HEK293 (cell line): Measurements from ENCODE around the gene PCDH1.

ENCODE experiments used
- EGR2 ChIP-seq: fragments of 450-650 bp; formaldehyde crosslinking; IDR thresholded peaks from 2 replicates; pipeline ENCODE4 v1.5.1; 2016; ENCODE audit warnings: low read depth, missing biosample characterization, missing genetic modification characterization
- ZNF24 ChIP-seq: fragments of 450-650 bp; formaldehyde crosslinking; IDR thresholded peaks from 2 replicates; pipeline ENCODE4 v1.5.1; 2016; ENCODE audit warnings: missing biosample characterization, missing genetic modification characterization
- ZNF416 ChIP-seq: fragments of 450-650 bp; formaldehyde crosslinking; IDR thresholded peaks from 2 replicates; pipeline ENCODE4 v1.5.1; 2016; ENCODE audit warnings: missing biosample characterization, missing genetic modification characterization
- ZNF510 ChIP-seq: fragments of 450-650 bp; formaldehyde crosslinking; IDR thresholded peaks from 2 replicates; pipeline ENCODE4 v1.5.1; 2018; ENCODE audit warnings: mild to moderate bottlenecking, missing genetic modification characterization, missing biosample characterization; ENCODE audit not compliant: insufficient replicate concordance
- ZNF514 ChIP-seq: fragments of 450-650 bp; formaldehyde crosslinking; IDR thresholded peaks from 2 replicates; pipeline ENCODE4 v1.5.1; 2016; ENCODE audit warnings: missing biosample characterization, missing genetic modification characterization
- ZNF660 ChIP-seq: fragments of 450-650 bp; IDR thresholded peaks from 2 replicates; pipeline ENCODE4 v1.5.1; 2018; ENCODE audit warnings: missing biosample characterization, mild to moderate bottlenecking, missing genetic modification characterization
- ZNF777 ChIP-seq: fragments of 450-650 bp; formaldehyde crosslinking; IDR thresholded peaks from 2 replicates; pipeline ENCODE4 v1.5.1; 2017; ENCODE audit warnings: missing biosample characterization, missing genetic modification characterization, borderline replicate concordance
- TF ChIP-seq, protein P1 (sequence below): fragments of 450-650 bp; formaldehyde crosslinking; IDR thresholded peaks from 2 replicates; pipeline ENCODE4 v1.5.1; 2016; ENCODE audit warnings: missing biosample characterization, missing genetic modification characterization
- TF ChIP-seq, protein P2 (sequence below): fragments of 450-650 bp; formaldehyde crosslinking; IDR thresholded peaks from 2 replicates; pipeline ENCODE4 v1.5.1; 2016; ENCODE audit warnings: missing biosample characterization, missing genetic modification characterization, low read depth
- TF ChIP-seq, protein P3 (sequence below): fragments of 450-650 bp; formaldehyde crosslinking; IDR thresholded peaks from 2 replicates; pipeline ENCODE4 v1.5.1; 2016; ENCODE audit warnings: missing biosample characterization, missing genetic modification characterization
- TF ChIP-seq, protein P4 (sequence below): fragments of 450-650 bp; formaldehyde crosslinking; IDR thresholded peaks from 2 replicates; pipeline ENCODE4 v1.5.1; 2016; ENCODE audit warnings: missing biosample characterization, missing genetic modification characterization

DNA sequence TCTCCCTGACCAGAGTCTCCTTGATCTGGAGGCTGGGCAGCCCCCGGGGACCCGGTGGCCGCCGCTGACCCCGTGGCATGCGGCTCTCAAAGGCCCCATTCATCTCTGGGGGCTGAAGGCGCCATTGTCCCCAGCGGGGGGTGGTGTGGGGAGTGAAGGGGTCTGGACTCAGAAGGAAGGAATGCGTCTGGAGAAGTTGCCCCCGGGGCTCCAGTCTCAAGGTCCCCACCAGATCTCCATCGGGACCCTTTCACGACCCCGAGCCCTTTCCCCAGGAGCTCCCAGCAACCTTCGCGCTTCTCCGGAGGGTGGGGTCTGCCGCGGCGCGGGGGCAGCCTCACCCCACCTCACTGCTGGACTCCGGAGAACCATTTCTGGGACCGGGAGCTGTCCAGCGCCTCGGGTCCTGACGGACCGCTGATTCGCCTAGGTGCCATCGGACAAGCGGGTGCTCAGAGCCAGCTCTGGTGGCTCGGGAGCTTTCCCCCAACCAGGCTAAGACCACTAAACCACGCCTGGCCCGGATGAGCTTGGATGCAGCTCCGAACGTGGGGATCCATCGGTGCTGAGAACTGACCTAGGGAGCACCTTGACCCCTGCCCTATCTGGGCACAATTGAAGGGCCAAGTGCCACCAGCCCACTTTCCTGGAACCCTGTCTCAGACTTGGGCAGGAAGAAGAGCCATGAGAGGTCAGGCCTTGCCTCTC, 5.1 kb upstream of the PCDH1 start:
- TF ChIP-seq, protein P1, sequence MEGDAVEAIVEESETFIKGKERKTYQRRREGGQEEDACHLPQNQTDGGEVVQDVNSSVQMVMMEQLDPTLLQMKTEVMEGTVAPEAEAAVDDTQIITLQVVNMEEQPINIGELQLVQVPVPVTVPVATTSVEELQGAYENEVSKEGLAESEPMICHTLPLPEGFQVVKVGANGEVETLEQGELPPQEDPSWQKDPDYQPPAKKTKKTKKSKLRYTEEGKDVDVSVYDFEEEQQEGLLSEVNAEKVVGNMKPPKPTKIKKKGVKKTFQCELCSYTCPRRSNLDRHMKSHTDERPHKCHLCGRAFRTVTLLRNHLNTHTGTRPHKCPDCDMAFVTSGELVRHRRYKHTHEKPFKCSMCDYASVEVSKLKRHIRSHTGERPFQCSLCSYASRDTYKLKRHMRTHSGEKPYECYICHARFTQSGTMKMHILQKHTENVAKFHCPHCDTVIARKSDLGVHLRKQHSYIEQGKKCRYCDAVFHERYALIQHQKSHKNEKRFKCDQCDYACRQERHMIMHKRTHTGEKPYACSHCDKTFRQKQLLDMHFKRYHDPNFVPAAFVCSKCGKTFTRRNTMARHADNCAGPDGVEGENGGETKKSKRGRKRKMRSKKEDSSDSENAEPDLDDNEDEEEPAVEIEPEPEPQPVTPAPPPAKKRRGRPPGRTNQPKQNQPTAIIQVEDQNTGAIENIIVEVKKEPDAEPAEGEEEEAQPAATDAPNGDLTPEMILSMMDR (tag by site-specific recombination), result no peak
- no peak for TF ChIP-seq ZNF24 (tag by site-specific recombination)
- no peak for TF ChIP-seq ZNF514
- TF ChIP-seq, protein P2, sequence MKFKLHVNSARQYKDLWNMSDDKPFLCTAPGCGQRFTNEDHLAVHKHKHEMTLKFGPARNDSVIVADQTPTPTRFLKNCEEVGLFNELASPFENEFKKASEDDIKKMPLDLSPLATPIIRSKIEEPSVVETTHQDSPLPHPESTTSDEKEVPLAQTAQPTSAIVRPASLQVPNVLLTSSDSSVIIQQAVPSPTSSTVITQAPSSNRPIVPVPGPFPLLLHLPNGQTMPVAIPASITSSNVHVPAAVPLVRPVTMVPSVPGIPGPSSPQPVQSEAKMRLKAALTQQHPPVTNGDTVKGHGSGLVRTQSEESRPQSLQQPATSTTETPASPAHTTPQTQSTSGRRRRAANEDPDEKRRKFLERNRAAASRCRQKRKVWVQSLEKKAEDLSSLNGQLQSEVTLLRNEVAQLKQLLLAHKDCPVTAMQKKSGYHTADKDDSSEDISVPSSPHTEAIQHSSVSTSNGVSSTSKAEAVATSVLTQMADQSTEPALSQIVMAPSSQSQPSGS (tag by site-specific recombination), result no peak
- TF ChIP-seq ZNF510 (tag by site-specific recombination), result no peak
- no peak for TF ChIP-seq EGR2
- TF ChIP-seq ZNF660 (tag by site-specific recombination), result no peak
- TF ChIP-seq ZNF416 (tag by site-specific recombination), result no peak
- TF ChIP-seq, protein P3, sequence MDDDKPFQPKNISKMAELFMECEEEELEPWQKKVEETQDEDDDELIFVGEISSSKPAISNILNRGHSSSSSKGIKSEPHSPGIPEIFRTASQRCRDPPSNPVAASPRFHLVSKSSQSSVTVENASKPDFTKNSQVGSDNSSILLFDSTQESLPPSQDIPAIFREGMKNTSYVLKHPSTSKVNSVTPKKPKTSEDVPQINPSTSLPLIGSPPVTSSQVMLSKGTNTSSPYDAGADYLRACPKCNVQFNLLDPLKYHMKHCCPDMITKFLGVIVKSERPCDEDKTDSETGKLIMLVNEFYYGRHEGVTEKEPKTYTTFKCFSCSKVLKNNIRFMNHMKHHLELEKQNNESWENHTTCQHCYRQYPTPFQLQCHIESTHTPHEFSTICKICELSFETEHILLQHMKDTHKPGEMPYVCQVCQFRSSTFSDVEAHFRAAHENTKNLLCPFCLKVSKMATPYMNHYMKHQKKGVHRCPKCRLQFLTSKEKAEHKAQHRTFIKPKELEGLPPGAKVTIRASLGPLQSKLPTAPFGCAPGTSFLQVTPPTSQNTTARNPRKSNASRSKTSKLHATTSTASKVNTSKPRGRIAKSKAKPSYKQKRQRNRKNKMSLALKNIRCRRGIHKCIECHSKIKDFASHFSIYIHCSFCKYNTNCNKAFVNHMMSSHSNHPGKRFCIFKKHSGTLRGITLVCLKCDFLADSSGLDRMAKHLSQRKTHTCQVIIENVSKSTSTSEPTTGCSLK (tag by site-specific recombination), result no peak
- TF ChIP-seq, protein P4, sequence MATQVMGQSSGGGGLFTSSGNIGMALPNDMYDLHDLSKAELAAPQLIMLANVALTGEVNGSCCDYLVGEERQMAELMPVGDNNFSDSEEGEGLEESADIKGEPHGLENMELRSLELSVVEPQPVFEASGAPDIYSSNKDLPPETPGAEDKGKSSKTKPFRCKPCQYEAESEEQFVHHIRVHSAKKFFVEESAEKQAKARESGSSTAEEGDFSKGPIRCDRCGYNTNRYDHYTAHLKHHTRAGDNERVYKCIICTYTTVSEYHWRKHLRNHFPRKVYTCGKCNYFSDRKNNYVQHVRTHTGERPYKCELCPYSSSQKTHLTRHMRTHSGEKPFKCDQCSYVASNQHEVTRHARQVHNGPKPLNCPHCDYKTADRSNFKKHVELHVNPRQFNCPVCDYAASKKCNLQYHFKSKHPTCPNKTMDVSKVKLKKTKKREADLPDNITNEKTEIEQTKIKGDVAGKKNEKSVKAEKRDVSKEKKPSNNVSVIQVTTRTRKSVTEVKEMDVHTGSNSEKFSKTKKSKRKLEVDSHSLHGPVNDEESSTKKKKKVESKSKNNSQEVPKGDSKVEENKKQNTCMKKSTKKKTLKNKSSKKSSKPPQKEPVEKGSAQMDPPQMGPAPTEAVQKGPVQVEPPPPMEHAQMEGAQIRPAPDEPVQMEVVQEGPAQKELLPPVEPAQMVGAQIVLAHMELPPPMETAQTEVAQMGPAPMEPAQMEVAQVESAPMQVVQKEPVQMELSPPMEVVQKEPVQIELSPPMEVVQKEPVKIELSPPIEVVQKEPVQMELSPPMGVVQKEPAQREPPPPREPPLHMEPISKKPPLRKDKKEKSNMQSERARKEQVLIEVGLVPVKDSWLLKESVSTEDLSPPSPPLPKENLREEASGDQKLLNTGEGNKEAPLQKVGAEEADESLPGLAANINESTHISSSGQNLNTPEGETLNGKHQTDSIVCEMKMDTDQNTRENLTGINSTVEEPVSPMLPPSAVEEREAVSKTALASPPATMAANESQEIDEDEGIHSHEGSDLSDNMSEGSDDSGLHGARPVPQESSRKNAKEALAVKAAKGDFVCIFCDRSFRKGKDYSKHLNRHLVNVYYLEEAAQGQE (tag by site-specific recombination), result peak; percentile 98
- TF ChIP-seq ZNF777 (tag by site-specific recombination), result no peak
